Gastrocnemius medialis (tissue), 4 donors: ENCODE measurements around the gene UBP1. TPM values are rescaled to one million over a fixed set of nuclear protein-coding genes. Genes with fewer than 3 reads are reported as not detected.
A peak's percentile ranks its signal among the peaks of the same experiment; 100 is the strongest.

Source experiments
- ATAC-seq, 2 donors: fragments of 150-250 bp; one replicate each; pipeline ENCODE4 v1.9.1; 2016
- DNase-seq, 2 donors: peaks; one replicate each; pipeline ENCODE4 v3.0.0-alpha.2; 2019
- H3K27ac ChIP-seq, 4 donors: fragments of 200-600 bp; sonication (generic); 1 replicate in 1 of 4; 2 replicates in 3 of 4; pipeline ENCODE4 v1.5.1; 2016 to 2018; ENCODE audit warnings: mild to moderate bottlenecking in 2 of 4, moderate library complexity in 1 of 4
- H3K27me3 ChIP-seq, 3 donors: fragments of 200-600 bp; sonication (generic) in 2 of 3; 1 replicate in 1 of 3; 2 replicates in 2 of 3; pipeline versions ENCODE4 v1.5.1 to v1.6.0; 2016 to 2019; ENCODE audit warnings: mild to moderate bottlenecking in 1 of 3, moderate library complexity in 1 of 3
- H3K36me3 ChIP-seq, 2 donors: fragments of 200-600 bp; sonication (generic) in 1 of 2; one replicate each; pipeline ENCODE4 v1.5.1; 2017 to 2018
- H3K4me1 ChIP-seq, 2 donors: fragments of 200-600 bp; sonication (generic) in 1 of 2; one replicate each; pipeline ENCODE4 v1.5.1; 2016 to 2017; ENCODE audit warnings: mild to moderate bottlenecking in 2 of 2
- H3K4me3 ChIP-seq, 4 donors: fragments of 200-600 bp; sonication (generic) in 3 of 4; 1 replicate in 1 of 4; 2 replicates in 3 of 4; pipeline ENCODE4 v1.5.1; 2016 to 2019; ENCODE audit warnings: mild to moderate bottlenecking in 2 of 4
- H3K9me3 ChIP-seq, 3 donors: fragments of 200-600 bp; sonication (generic) in 2 of 3; 1 replicate in 1 of 3; 2 replicates in 2 of 3; pipeline ENCODE4 v1.5.1; 2016 to 2019
- POLR2A ChIP-seq, 2 donors: fragments of 450-650 bp; IDR thresholded peaks; one replicate each; pipeline ENCODE4 v1.6.1; 2017; ENCODE audit warnings: antibody characterized with exemption in 2 of 2, mild to moderate bottlenecking in 2 of 2, moderate library complexity in 2 of 2
- in situ Hi-C, 4 donors: fragments of 200-750 bp; cut with MboI; loops; one replicate each; pipeline versions ENCODE4 v1.15.0 to v1.8.0; 2017; ENCODE audit warnings: low sequenced_read_pairs in 4 of 4
- intact Hi-C: fragments of 100-400 bp; cut with DNase I; formaldehyde crosslinking; loops from one replicate; pipeline ENCODE4 v1.15.1; 2023; ENCODE audit warnings: low total_unique reads
- total RNA-seq, 4 donors: library from RNA; depleted of rRNA; stranded (reverse); fragments of >200 nt; gene quantifications; one replicate each; pipeline versions ENCODE4 v1.1.0 to v1.2.3, GENCODE V29; 2016
- TF ChIP-seq, protein P1 (sequence below), 5 experiments: fragments of 450-650 bp in 3 of 5; fragments of 200-600 bp in 2 of 5; sonication (generic) in 2 of 5; IDR thresholded peaks in 4 of 5; conservative IDR thresholded peaks in 1 of 5; 1 replicate in 4 of 5; 2 replicates in 1 of 5; pipeline ENCODE4 v1.5.1; 2016 to 2019; ENCODE audit warnings: antibody characterized with exemption in 5 of 5, mild to moderate bottlenecking in 3 of 5, moderate library complexity in 3 of 5

UBP1 gene, protein sequence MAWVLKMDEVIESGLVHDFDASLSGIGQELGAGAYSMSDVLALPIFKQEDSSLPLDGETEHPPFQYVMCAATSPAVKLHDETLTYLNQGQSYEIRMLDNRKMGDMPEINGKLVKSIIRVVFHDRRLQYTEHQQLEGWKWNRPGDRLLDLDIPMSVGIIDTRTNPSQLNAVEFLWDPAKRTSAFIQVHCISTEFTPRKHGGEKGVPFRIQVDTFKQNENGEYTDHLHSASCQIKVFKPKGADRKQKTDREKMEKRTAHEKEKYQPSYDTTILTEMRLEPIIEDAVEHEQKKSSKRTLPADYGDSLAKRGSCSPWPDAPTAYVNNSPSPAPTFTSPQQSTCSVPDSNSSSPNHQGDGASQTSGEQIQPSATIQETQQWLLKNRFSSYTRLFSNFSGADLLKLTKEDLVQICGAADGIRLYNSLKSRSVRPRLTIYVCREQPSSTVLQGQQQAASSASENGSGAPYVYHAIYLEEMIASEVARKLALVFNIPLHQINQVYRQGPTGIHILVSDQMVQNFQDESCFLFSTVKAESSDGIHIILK
- 10 to 100 TPM; 19.1 to 28.9 (median 24.2) TPM for total RNA-seq

- intact Hi-C loops (loop anchor here (1.0 to 5.0 kb wide), 5 partner anchors 15 to 357 kb away; partner anchors contain the start of genes CLASP2, CRTAP and PDCD6IP), in situ Hi-C loops (no loop called here)
- Histone ChIP-seq H3K27ac (peak within 1 kb of the TSS; percentile 92 to 95 (median 94)), H3K4me3 (peak within 1 kb of the TSS; percentile 70 to 91 (median 80)), H3K27me3 (no peaks in the 10 kb centered on the region), H3K36me3 (no peaks in the 10 kb centered on the region), H3K4me1 (peaks cover 36 to 39% of the 10 kb centered on the region in 2 donors), H3K9me3 (no peaks in the 10 kb centered on the region)
- peak; percentile 99 to 100 for DNase-seq
- TF ChIP-seq POLR2A (IDR thresholded peaks at IDR 0.05) = peak; percentile 62 to 83
- TF ChIP-seq, protein P1, sequence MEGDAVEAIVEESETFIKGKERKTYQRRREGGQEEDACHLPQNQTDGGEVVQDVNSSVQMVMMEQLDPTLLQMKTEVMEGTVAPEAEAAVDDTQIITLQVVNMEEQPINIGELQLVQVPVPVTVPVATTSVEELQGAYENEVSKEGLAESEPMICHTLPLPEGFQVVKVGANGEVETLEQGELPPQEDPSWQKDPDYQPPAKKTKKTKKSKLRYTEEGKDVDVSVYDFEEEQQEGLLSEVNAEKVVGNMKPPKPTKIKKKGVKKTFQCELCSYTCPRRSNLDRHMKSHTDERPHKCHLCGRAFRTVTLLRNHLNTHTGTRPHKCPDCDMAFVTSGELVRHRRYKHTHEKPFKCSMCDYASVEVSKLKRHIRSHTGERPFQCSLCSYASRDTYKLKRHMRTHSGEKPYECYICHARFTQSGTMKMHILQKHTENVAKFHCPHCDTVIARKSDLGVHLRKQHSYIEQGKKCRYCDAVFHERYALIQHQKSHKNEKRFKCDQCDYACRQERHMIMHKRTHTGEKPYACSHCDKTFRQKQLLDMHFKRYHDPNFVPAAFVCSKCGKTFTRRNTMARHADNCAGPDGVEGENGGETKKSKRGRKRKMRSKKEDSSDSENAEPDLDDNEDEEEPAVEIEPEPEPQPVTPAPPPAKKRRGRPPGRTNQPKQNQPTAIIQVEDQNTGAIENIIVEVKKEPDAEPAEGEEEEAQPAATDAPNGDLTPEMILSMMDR (IDR thresholded peaks at IDR 0.05 in 4 of 5, conservative IDR thresholded peaks at IDR 0.05 in 1 of 5) = peak in 1 of 5 experiments; percentile 11
- peak; percentile 90 to 93 for ATAC-seq
These were observed at the start of gene UBP1 for GRCh38 chr3:33440328-33441224. TSS of gene UBP1 (minus strand) at chr3:33440405. CDS start at chr3:33439848, 557 bp downstream.

GRCh38 chr3:33488683-33489082 lies 48.5 kb upstream of the UBP1 start:
- Histone ChIP-seq H3K27ac (no peak overlapping the region), H3K4me1 (no peaks in the 10 kb centered on the region), H3K4me3 (no peak overlapping the region), H3K27me3 (no peaks in the 10 kb centered on the region), H3K9me3 (no peaks in the 10 kb centered on the region), H3K36me3 (no peaks in the 10 kb centered on the region)
- in situ Hi-C loops (no loop called here), intact Hi-C loops (no loop called here)
- DNase-seq = no peak
- no peak for ATAC-seq
- no peak for TF ChIP-seq POLR2A (IDR thresholded peaks at IDR 0.05)
- TF ChIP-seq, protein P1 (IDR thresholded peaks at IDR 0.05 in 4 of 5, conservative IDR thresholded peaks at IDR 0.05 in 1 of 5) = no peak

DNA sequence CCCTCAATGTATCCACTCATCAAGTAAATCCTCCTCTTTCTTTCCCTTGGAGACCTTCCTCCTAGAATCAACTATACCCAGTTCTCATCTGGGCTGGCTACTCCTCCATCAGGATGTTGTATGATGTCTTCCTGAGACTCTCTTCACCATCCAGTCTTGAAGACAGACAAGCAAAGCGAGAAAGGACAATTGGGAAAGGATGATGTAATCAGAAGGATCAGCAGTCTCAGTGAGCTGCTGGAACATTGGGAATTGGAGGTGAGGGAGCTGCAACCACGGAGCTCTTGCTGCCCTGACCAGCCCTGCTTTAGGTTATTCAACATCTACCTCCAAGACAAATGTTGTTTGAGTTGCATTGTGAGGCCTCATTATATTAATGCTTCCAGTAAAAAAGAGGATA lies 48.0 kb upstream of the UBP1 start:
- H3K4me3 ChIP-seq = no peak overlapping the region
- no peaks in the 10 kb centered on the region for H3K36me3 ChIP-seq
- ATAC-seq = no peak
- no peaks in the 10 kb centered on the region for H3K4me1 ChIP-seq
- no peak for DNase-seq
- no peak overlapping the region for H3K27ac ChIP-seq
- TF ChIP-seq POLR2A (IDR thresholded peaks at IDR 0.05) = no peak
- TF ChIP-seq, protein P1 (IDR thresholded peaks at IDR 0.05 in 4 of 5, conservative IDR thresholded peaks at IDR 0.05 in 1 of 5) = no peak
- no peaks in the 10 kb centered on the region for H3K9me3 ChIP-seq
- no peaks in the 10 kb centered on the region for H3K27me3 ChIP-seq
- in situ Hi-C loops (no loop called here), intact Hi-C loops (no loop called here)

- Histone ChIP-seq H3K27me3 (no peaks in the 10 kb centered on the region), H3K4me3 (no peak overlapping the region), H3K27ac (no peak overlapping the region), H3K4me1 (no peaks in the 10 kb centered on the region), H3K9me3 (no peaks in the 10 kb centered on the region), H3K36me3 (no peaks in the 10 kb centered on the region)
- ATAC-seq (no peak), DNase-seq (no peak)
- in situ Hi-C loops (no loop called here), intact Hi-C loops (no loop called here)
- no peak for TF ChIP-seq POLR2A (IDR thresholded peaks at IDR 0.05)
- TF ChIP-seq, protein P1 (IDR thresholded peaks at IDR 0.05 in 4 of 5, conservative IDR thresholded peaks at IDR 0.05 in 1 of 5) = no peak
These were observed 41.9 kb upstream of the UBP1 start for GRCh38 chr3:33482111-33482521.
